Measurements from ENCODE around the gene MAFB.

MAFB gene

DNA sequence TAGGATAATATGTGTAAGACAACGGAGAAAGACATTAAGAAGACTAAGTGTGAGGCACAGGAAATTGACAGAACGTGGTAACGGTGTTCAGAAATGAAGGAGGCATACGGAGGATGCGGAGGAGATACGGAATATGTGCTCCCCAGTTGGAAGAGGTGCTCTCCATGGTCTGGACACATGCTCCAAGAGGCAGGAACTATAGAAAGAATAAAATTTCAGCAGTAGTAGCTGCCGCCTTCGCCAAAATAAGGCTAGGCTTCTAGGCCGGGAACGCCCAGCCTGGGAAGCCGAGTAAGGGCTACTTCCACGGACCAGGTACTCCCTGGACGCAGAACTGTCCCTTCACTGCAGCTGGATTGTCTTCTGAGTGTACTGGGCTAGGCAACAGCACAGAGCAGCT is 7.4 kb downstream of the MAFB start:
- DNase-seq (ENCODE audit: low read depth in 2 of 2), result no peak

DNA sequence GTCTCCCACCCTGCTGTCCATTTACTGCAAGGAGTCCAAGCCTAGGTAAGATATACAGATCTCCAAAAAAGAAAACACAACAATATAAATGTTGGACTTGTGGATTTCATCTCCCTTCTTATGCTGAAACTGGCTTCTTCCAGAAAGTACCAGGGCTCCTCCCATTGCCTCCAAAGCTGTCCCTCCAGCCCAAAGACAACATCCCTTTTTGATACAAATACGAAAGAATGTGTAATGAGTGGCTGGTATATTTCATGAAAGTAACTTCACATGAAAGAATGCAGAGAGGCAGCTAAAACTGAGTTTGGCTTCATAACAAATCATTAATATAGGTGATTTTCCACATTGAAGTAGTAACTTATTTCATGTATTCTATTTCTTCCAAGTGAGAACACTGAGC is 7.9 kb downstream of the MAFB start:
- no peak for DNase-seq (ENCODE audit: low read depth in 2 of 2)

DNA sequence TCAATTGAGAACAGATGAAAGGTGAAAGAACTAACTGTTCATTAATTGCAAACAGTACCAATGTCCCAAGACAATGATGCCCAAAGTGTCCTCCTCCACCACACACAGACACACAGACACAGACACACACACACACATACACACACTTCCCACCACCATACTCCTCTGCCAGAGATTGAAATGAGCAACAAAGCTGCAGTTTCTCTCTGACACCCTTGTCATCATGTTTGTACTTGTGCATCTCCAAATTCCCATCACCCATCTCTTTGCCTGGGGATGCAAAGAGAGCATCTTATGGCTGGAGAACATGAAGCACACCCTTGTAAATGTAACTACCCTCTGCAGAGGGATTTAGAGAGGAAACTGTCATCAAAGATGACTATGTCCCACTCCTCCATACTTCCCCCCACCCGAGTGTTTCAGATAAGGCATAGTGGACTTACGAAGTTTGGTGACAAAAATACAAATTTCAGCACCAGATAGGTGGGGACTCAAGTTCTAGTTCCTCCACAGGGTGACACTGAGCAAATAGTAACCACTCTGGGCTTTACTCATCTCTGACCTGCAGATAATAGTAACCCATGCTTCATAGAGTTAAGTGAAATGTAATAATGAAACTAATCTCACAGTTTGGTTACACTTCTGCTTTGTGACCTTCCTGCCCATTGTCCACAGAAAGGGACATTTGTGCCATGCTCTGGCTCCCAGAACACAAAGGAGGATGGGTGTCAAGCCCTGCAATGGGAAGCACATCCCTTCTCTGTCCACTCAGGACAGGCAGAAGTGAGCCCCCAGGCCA is 8.7 kb downstream of the MAFB start:
- DNase-seq (ENCODE audit: low read depth in 2 of 2), result no peak

DNA sequence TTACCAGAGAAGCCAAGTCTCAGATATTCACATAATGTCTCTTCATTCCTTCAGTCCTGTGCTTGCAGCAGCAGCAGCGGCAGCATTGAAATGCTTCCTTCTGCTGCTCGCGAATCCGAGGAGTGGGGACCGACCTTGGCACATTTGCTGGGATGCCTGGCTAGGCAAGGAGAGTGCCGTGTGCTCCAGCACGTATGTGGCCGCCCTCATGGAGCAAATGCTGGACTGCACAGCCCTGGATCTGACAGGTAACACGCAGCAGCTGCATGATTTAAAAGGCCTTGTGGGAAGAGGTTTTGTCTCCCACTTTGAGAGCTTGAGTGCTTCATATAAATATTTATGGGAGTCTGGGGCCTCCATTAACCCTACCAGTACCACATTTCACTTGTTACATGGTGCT is 9.9 kb downstream of the MAFB start:
- DNase-seq (ENCODE audit: low read depth in 2 of 2), result no peak

DNA sequence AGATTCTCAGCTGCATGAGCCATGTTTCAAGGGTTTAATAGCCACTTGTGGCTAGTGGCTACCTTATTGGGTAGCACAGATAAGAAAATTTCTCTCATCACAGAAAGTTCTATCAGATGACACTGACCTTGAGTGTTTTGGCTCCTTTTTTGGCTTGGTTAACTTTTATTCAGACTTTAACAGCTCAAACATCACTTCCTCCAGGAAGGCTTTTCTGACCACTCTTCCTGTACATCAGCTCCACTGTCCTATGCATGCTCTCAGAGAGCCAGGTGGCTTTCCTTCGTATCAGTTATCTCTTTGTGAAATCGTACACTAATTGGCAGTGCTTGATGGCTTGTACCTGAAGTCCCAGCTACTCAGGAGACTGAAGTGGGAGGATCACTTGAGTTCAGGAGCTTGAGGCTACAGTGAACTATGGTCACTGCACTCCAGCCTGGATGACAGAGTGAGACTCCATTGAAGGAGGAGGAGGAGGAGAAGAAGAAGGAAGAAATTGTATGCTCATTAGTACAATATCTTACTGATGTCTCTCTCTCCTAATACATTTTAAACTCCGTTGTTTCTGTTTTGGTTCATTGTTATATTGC is 10.7 kb downstream of the MAFB start:
- DNase-seq (ENCODE audit: low read depth in 2 of 2), result no peak

DNA sequence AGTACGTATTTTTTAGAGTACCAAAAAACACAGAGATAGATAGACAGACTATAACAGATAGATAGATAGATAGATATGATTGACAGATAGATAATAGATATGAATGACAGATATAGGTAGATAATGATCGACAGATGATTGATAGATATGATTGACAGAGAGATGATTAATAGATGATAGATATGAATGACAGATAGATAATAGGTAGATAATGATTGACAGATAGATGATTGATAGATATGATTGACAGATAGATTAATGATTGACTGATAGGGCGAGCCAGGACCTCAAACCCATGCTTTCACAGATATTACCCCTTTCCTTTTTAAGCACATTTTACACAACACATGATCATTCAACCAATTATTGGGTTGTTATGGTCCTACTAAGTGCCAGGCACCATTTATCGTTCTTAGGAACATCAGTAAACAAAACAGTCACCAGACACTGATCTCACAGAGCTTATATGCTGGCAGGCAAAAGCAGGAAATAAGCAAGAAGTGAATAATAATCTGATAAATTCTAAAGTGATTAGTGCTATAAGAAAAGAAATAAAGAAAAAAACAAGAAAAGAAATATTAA is 11.6 kb downstream of the MAFB start:
- no peak for DNase-seq (ENCODE audit: low read depth in 2 of 2)

DNA sequence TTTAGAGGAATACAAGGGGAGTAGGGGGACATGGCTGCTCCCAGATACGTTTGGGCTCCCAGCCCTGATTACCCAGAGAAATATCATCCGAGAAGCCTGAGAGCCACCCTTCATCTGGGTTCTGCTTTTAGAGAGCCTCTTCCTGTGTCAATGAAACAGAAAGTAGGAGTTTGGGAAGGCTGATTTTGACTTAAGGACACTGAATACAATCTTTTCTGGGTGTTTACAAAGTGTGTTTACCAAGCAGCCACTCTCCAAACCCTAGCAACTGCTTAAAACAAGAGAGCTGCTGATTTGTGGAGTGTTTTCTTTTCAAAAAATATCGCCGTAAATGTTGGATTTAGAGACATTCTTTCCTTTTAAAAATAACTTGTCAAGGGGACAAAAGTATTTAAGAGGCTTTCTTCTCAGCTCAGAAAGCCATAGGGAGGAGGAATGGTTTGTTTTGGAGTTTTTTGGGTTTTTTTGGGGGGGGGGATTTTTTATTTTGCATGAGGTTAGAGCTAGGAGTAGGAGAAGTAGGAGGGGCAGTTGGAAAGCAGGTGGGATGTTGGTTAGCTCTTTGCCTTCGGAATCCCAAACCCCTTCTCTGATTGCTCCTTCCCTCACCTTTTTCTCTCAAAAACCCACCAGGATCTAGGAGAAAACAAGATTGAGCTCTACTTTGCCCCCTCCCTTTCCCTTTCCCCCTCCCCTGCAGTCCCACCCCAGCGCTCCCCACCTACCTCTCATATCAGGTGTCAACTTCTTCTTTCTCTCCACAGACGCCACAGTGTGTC is 12.4 kb downstream of the MAFB start:
- DNase-seq (ENCODE audit: low read depth in 2 of 2), result no peak

DNA sequence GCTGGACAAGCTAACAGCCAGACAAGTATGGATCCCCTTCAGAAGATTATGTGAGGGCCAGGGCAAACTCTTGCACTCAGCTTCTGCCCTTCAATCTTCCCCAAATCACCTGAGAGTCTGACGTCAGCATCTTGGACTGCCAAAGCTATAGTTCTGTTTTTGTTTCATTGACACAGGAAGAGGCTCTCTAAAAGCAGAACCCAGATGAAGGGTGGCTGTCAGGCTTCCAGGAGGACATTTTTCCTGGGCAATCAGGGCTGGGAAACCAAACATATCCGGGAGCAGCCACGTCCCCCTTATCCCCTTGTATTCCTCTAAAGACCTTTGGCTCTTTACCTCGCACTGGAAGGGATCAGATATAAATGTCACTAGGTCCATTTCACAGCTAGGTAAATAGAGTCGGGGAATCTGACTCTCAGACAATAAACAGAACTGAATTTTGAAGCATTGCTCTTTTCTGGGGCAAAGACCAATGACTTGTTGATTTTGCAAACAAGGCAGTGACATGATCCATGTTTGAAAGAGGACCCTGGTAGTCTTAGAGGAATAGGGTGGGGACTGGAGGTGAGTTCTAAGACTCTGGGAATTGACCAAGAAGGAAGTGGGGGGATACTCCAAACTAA is 13.3 kb downstream of the MAFB start:
- DNase-seq (ENCODE audit: low read depth in 2 of 2), result no peak

DNA sequence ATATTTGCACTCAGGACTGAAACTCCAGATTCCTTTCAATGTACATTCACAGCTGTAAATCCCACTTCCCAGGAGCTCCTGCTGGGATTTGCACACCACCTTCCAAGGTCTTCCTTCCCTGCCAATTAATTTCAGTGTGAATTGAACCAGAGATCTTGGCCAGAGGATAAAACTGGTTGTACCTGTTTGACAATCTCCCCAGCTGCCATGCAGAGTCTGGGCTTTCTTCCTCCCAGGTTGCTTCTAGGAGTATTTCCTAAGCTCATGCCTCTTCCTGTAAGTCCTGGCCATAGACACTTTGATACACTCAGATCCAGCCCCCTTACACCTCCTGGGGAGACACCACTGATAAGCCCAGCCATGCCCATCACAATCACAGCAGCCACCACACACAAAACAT is 15.6 kb downstream of the MAFB start:
- DNase-seq (ENCODE audit: low read depth in 2 of 2), result no peak

DNA sequence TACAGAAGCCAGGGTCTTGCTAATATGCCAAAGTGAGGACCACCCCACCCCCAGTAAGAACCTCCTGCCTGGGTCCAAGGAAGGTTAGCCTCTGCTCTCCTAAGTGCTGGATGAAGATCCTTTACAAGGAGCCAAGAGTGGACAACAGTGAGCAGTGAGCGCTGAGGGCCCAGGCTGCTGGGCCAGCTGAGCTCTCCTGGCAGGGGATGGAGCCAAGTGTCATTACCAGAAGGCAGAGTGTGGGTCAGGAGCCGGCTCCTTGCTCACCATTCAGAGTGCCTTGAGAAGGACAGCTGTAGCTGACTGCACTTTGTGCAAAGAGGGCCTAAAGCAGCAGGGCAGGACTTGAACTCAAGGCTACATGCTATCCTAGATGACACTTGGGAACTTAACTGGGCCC is 16.9 kb downstream of the MAFB start:
- DNase-seq (ENCODE audit: low read depth in 2 of 2), result no peak

DNA sequence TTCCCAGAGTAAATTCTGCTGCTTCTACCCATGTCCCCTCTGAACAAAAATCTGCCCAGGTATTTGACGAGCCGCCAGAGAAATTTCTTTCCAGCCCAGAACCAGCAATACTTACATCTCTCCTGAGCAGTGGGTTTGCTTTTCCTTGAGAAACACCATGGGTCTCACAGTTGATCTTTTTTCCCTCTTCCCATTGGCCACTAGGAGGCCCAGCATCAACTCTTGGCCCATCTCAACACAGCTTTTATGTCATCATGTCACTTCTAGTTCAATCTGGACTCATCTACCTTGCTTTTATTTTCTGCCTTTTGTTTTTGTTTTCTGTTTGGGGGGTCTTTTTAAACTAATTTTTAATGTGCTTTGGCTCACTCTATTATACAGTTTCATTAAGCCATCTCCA is 18.8 kb downstream of the MAFB start:
- no peak for DNase-seq (ENCODE audit: low read depth in 2 of 2)

DNA sequence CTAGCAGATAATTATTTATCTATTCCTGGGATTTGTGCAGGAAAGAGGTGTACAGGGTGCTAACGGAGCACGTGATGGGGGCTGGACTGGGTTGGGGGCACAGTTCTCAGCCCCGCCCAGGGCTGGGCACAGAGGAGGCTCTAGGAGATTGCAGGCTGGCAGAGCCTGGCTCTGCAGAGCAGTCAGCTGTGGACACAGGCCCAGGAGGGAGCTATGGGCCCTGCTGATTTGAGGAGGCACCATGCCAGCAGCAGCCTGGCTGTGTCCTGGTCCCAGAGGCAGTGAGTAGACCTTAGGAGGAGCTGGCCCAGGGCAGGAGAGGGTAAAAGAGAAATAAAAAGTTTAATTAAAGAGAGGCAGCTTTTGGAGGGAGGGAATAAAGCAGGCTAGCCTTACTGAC is 19.3 kb downstream of the MAFB start:
- no peak for DNase-seq (ENCODE audit: low read depth in 2 of 2)

DNA sequence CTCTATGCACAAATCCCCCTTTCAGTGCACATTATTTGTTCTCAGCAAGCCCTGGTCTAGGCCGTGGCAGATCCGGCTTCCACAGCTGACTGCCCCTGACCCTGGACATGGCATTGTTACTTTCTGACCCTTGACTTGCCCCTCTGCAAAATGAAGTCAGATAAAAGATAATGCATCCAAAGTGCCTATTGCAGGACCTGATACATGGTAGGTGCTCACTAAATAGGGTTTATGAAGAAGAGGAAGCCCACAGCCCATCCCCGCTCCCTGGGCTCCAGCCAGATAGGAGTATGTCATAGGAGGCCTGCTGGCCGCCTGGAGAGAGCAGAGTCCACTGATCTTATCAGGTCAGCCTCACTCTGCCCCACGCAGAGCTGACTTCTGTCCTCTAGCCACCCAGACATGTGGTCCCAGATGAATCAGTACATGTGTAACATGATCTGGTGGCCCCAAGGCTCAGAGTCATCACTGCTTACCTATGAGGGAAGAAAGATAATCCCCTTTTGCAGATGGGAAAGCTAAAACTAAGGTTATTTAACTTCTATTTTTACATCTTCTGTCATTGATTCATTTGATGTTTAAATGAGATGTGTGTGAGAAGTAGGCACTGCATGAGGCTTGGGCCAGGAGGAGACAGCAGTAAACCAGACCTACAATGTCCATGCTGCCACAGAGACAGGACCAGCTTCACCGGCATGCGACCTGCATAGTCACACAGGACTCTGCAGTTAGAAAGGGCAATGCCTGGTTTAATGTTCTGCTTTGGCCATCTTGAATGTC is 20.4 kb downstream of the MAFB start:
- no peak for DNase-seq (ENCODE audit: low read depth in 2 of 2)

DNA sequence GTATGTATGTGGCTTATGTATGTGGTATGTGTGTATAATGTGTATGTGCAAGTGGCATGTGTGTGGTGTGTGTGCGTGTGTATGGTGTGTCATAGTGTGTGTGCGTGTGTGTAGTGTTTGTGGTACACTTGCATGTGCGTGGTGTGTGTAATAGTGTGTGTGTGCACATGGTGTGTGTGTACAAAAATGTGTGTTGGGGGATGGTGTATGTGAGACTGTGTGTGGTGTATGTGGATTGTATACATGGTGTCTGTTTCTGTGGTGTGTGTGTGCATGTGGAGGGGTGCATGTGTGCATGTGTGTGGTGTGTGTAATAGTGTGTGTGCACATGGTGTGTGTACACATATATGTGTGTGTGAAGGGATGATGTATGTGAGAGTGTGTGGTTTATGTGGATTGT is 21.5 kb downstream of the MAFB start:
- no peak for DNase-seq (ENCODE audit: low read depth in 2 of 2)

DNA sequence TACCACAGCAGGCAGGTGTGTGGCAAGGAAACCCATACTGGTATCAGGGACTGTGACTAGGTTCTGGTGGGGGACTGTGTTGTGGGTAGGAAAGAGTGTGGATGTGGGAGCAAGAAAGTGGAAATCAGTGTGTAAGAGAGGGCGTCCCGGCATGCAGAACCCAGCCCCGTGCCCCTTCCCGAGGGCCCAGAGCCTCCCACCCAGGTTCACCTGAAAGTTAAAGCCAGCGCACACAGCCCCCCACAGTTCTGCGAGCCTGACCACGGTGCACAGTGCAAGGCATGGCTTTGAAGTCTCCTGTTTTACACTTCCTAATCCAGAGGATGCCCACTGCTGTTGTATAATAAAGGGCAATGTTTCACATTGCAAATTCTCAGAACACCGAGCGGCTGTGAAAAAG is 22.7 kb downstream of the MAFB start:
- no peak for DNase-seq (ENCODE audit: low read depth in 2 of 2)

DNA sequence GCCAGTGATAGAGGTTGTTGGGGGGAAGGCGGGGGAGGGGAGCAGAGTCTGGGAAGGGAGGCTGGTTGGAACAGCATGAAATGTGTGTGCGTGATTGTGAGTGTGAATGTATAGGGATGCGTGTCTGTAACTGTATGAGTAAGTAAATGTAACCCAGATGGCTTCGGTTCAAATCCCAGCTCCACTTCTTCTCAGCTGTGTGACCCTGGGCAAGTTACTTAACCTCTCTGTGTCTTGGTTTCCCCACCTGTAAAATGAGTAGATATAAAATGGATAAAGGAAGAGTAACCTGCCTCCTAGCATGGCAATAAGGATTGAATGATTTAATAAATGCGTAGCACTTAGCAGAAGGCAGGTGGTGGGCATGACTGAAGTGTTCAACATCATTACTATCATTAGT is 24.1 kb downstream of the MAFB start:
- no peak for DNase-seq (ENCODE audit: low read depth in 2 of 2)

DNA sequence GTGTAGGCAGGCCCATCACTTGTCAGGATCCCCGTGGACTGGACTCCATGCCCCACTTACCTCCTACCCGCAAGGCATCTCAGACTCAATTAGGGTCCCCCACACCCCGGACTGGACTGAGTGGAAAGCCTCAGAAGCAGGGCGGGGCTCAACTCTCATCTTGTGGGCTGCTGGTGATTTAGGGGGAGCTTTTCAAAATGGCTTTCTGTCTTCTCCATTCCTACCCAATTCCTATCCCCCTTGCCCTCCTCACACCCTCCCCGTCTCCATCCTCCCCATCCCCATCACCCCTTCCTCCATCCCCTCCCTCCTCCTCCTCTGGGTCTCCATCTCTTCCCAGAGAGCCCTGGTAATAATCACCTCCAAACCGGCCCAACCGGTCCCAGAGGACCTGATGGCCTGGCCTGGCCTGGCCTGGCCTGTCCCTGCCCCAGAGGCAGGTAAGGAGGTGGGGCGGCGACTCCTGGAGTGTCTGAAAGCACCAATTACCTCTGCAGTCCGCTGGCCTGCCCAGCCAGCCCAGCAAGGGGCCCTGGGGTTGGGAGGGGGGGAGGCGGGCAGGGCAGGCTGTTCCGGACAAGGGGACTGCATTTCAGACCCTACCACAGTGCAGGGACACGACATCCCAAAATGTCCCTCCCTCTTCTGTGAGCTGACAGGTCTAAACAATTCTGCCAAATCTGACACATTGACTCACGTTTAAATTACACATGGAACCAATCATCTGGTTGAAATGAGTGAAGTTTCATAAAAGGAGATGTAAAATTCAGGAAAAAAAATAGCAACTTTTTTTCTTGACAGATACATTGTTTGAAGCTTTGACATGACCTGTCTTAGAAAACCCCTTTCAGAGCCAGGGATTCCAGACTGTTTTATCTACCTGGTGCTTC is 24.8 kb downstream of the MAFB start:
- DNase-seq (ENCODE audit: low read depth in 2 of 2), result no peak

DNA sequence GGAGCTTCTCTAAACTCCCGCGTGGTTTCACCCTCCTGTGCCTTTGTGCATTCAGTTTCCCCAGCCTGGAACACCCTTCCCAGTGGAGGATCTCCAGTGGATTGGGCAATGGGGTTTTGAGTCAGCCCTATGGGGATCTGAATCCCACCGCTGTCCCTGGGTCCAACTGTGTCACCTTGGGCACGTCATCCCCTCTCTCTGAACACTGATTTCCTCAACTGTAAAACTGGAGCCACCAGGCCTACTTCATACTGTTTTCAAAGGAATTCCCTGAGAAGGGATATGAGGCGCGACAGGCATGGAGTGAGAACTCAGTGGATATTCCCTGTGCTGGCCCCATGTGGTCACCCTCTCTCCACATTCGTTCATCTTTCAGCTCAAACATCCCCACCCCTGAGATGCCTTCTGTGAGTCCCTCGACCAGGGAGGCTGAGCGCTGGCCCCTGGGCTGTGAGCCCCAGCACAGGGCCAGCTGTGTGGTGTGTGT is 25.7 kb downstream of the MAFB start:
- no peak for DNase-seq (ENCODE audit: low read depth in 2 of 2)

DNA sequence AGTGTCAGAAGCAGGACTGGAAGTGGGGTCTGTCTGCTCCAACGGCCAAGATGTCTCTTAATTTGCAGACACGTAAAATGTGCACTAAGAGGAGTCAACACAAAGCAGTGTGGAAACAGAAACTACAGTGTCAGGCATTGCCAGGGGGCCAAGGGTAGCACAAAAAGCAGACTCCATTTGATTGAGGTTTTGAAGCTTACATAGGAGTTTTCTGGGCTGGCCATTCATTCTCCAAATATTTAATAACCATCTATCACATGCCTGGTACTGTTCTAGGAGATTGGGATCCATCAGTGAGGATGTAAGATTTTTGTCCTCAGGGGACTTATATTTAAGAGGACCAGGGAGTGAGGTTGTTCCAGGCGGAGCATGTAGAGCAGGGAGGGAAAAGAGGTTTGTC is 29.5 kb downstream of the MAFB start:
- no peak for DNase-seq (ENCODE audit: low read depth in 2 of 2)

DNA sequence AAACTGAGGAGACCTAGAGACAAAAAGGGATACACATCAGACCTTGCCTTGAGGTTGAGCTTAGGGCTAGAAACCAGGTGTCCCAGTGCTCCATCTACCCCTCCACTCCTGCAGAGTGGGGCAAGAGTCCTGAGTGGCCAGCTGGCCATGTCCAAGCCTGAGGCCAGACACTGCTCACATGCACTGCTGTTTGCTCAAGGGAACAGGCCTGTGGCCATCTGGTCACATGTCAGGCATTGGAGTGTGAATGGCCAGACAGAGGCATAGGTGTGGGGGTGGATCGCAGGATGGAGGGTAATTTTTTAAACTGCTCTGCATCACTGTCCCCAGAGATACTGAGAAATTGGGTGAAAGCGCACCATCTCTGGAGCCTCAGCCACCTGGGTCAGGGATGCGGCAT is 30.5 kb downstream of the MAFB start:
- no peak for DNase-seq (ENCODE audit: low read depth in 2 of 2)

Data from fibroblast of skin of left quadriceps (primary cell).